ENCODE data around the gene MRPL44.

MRPL44 gene

DNA sequence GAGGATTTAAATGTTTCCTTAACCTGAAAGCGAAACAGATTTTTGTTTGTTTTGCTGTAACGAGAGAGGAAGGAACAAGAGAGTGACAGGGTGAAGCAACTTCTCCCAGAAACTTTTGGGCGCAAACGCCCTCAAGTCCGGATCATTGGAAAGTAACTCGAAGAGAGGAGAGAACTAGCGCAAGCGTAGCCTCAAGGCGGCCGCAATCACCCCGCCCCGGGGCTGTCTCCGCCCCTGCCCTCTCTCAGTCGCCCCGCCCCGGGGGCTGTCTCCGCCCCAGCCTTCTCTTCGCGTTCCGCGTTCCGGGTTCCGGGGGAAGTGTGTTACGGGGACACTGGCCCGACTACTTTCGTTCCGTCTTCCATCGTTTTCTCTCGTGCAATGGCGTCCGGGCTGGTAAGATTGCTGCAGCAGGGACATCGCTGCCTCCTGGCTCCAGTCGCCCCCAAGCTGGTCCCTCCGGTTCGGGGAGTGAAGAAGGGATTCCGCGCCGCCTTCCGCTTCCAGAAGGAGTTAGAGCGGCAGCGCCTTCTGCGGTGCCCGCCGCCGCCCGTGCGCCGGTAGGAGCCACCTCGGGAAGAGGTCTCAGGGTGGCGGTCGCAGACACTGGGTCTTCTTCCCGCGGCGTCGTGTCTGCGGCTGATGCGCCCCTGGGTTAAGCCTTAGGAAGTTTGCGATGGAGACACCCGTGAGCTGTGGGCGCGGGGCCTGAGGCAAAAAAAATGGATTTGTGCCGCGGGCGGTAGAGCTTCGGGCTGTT is at the start of gene MRPL44:
Gene MRPL44 (plus strand): TSS at position 372 of the 760 bp plus-strand sequence. CDS start 10 bp downstream, at position 382.
- peak; percentile 96 for FAIRE-seq

DNA sequence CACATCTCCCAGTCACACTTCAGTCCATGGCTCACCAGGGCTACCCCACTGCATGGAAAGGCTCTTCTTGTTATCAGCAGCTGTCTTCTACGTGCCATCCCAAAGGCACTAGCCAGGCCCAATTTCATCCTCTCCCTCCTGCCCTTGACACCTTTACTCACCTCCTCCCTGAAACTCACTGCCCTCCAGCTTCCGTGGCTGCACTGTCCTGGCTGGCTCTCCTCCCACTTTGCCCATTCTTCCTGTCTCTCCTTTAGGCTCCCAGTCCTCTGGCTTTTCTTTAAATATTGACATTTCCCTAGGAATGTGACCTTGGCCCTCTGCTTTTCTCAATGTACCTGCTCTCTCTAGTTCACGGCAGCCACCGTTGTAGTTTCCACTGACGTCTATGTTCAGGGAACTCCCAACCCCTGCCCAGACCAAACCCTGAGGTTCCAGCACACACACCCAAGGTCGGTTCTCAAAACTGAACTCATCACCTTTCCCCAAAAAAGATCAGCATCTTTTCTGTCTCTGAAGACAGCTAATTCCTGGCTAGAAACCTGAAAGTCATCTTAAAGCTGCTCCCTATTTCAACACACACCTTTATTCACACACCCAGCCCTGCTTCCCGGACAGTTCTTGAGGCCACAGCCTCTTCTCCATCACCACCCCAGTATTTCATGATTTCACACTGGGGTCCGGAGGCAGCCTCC is 48.8 kb upstream of the MRPL44 start:
- FAIRE-seq = no peak

GRCh38 chr2:223909001-223909741 is 48.1 kb upstream of the MRPL44 start:
- no peak for FAIRE-seq

DNA sequence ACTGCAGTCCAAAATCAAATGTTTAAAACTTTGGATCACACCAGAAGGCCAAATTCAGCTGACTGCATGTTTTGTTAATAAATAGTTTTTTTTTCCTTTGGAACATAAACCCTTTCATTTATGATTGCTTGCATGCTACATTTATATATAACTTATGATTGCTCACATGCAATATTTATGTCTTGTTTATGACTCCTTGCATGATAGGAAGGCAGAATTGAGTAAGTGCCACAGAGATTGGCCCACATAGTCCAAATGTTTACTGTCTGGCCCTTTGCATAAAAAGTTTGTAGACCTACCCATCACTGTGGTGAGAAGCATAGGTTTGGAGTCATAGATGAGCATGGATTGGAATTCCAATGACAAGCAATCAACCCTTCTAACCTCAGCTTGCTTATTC is 42.9 kb upstream of the MRPL44 start:
- FAIRE-seq = no peak

DNA sequence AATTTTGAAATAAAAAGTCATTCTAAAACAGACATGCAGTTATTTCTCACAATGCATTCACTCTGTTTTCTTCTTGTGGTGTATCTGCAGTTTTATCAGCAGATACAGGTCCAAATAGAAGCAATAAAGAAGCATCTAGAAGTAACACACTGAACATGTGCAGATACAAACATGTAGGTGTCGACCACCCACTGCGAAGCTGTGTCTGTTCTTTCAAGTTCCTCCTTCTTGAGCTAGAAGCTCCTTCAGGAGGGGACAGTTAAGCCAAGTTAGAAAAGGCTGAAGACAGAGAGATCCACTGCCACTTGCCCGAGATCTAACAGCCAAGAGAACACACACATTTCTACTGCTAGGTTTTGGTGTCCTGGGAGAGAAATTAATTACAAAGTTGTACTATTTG is 42.2 kb upstream of the MRPL44 start:
- FAIRE-seq = no peak

- no peak for FAIRE-seq
Measured at GRCh38 chr2:223916181-223916920, 40.9 kb upstream of the MRPL44 start.

DNA sequence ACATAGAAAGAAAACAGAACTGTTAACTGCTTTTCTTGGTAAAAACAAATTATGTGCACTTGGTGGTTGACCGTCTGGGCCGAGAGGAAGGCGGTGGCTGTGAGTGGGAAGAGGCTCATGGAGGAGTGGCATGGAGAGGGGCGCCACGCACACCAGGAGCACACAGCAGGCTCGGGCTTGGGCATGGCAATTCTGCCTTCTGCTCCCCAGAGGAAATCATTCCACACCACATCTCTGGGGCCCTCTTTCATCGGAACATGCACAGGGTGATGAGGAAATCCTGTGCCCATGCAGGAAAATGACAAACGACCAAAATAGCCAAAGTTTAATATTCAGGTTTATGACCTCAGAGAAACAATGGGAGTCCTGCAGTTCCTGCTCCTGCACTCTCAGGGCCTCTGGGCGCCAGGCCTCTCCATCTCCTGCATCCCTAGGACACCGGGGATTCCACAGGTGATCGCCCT is 38.6 kb upstream of the MRPL44 start:
- FAIRE-seq = no peak

GRCh38 chr2:223920109-223920508 is 37.2 kb upstream of the MRPL44 start:
- no peak for FAIRE-seq

- no peak for FAIRE-seq
Measured at GRCh38 chr2:223921204-223921603, 36.1 kb upstream of the MRPL44 start.

DNA sequence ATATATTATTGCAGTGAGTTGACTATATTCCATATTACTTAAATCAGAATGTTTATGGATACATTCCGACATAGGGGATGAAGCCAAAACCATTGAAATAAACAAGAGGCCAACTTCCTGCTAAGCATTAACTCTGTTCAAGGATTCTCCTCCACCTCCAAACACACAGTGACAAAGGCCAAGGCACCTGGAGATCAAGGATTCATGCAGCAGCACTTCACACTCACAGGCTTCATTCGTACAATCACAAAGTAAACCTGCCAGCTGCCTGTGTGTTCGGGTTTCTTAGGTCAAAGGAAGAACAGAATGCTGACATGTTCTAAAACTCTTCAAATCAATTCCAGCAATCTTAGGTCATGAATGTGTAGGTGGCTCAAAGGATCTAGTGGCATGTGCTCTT is 35.0 kb upstream of the MRPL44 start:
- no peak for FAIRE-seq

DNA sequence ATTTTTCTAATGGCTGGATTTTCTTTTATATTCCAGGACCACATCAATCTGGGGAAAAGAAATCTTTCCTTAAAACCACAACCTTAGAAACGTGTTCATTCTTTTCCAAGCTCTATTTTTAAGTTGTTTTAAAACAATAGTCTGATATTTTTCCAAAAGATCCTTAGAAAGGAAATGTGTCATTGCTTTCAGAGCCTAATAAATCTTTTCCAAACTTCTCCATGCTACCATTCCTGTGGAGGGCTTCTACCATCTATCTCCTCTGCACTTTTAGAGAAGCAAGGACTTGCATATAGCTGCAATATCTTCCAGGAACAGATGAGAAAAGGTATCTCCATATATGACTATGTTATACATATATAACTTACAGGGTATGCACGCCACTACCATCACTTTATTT is 33.3 kb upstream of the MRPL44 start:
- FAIRE-seq = no peak

- no peak for FAIRE-seq
Measured at GRCh38 chr2:223925106-223925505, 32.2 kb upstream of the MRPL44 start.

DNA sequence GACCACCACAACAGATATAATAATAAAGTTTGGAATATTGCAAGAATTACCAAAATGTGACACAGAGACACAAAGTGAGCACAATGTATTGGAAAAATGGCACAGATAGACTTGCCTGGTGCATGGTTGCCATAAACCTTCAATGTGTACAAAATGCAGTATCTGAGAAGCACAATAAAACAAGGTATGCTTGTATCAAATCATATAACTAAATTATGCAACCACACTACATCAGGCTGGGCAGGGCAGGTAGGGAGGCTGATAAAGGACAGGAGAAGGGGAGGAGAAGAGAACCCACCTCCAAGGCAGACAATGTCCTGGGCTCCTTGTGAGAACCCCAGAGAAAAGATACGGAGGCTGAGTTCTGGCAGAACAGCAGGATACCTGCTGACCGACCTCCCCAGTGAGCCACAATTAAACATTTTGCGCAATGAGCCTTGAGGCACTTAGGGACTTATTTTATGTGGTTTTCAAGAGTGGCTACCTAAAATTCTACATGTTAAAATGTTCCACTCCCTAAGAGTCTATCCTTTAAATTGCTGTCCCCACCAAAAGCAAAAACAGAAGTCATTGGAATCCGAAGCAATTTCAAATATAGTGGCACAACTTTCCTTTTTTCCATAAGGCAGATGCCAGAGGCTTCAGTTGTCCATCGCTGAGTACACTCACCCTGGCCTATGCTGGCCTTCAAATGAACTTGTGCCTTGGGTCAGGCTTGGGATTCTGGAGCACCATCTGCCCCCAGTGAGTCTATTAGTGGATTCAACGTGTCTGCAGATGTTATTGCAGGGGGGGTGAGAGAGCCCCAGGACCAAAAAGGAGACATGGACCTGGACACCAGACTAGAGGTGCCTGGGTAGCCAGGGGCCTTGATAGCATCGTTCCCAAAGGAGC is 28.9 kb upstream of the MRPL44 start:
- no peak for FAIRE-seq

- no peak for FAIRE-seq
Measured at GRCh38 chr2:223929571-223930102, 27.6 kb upstream of the MRPL44 start.

- no peak for FAIRE-seq
Measured at GRCh38 chr2:223930103-223930976, 26.9 kb upstream of the MRPL44 start.

DNA sequence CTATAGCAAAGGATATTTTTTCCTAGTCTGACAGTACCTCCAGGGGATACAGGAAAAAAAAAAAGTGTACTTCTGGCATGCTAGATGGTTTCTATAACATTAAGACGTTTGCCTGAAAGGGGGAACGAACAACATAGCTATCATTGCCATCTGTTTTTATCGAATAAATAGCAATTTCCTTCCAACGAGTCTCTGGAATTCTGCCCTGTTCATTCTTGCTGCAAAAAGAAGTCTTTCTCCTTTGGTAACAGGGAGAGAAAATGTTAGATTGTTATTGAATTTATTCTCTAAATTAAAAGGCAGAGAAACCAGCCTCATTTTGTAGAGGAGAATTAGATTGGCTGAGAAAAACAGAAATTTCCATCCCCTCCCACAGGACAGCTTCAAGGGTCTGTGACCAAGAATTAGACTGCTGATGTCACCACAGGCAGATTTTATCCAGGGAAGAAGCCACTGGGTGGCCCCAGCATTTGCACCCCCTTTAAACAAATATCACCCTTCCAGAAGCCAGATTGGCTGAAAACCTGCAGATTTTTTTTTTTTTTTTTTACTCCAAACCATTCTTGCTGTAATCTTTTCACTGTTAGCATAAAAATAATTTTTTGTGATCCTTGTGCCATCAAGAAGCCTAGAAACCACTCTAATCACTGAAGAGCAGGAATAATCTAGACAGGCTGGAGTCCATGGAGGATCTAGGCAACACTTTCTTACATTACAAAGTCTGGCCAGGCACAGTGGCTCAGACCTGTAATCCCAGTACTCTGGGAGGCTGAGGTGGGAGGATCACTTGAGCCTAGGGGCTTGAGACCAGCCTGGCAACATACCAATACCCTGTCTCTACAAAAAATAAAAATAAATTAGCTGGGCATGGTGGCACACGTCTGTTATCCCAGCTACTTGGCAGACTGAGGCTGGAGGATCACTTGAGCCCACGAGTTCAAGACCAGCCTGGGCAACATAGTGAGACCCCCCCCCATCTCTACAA is 24.2 kb upstream of the MRPL44 start:
- no peak for FAIRE-seq

DNA sequence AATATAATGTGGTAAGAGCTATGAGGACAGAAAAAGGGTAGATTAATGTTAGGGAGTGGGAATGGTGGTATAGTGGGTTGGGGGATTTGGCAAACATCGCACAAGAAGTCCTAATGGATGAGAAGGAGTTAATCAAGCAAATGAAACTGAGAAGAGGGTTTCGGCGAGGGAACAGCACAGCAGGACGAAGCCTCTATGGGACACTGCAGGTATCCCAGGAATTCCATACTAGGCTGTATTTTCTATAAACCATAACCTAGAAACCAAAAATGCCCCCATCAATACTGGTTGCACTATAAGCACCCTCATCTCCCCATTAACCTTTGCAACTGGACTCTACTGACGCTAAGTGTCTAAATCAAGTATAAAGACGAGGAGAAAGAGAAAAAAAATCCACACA is 22.4 kb upstream of the MRPL44 start:
- FAIRE-seq = no peak

DNA sequence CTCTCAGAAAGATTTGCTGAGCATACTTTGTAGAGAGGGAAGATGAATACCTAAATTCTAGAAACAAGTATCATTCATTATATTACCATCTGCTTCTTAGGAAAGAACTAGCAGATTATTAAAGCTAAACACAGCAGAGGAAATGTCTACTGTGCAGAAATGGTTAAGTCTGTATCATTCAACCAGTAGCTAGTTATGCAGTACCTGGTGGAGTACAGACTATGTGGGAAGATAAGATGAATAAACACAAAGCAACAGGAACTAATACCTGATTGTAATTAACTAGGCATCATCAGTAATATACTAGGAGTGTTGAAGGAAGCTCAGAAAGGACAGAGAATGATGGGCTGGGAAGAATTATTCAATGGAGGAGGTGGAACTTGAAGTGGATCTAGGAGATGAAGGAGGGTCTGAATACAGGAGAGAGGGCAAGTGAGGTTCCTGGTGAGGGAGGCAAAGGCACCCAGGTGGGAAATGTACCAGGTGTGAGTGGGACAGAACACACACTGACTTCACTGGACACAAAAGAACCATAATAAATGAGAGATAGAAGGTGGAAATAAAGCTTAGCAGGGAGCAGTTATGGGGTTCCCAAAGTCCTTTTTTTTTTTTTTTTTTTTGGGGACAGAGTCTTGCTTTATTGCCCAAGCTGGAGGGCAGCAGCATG is 21.7 kb upstream of the MRPL44 start:
- FAIRE-seq = no peak

GRCh38 chr2:223936862-223937326 is 20.4 kb upstream of the MRPL44 start:
- no peak for FAIRE-seq
